ENCODE results near the gene SLC2A9.

DNA sequence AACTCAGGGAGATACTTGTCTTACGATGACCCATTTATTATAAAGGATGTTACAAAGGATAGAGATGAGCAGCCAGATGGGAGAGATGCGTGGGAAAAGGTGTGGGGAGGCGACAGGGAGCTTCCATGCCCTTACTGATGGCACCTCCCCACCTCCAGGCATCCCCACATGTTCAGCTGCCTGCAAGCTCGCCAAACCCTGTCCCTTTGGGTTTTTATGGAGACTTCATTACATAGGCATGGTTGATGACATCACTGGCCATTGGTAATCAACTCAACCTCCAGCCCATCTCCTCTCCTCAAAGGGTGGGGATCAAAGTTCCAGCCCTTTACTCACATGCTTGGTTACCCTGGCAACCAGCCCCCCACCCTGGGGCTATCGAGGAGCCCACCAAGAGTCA lies 29.4 kb upstream of the SLC2A9 start:
- TF ChIP-seq, protein P1, sequence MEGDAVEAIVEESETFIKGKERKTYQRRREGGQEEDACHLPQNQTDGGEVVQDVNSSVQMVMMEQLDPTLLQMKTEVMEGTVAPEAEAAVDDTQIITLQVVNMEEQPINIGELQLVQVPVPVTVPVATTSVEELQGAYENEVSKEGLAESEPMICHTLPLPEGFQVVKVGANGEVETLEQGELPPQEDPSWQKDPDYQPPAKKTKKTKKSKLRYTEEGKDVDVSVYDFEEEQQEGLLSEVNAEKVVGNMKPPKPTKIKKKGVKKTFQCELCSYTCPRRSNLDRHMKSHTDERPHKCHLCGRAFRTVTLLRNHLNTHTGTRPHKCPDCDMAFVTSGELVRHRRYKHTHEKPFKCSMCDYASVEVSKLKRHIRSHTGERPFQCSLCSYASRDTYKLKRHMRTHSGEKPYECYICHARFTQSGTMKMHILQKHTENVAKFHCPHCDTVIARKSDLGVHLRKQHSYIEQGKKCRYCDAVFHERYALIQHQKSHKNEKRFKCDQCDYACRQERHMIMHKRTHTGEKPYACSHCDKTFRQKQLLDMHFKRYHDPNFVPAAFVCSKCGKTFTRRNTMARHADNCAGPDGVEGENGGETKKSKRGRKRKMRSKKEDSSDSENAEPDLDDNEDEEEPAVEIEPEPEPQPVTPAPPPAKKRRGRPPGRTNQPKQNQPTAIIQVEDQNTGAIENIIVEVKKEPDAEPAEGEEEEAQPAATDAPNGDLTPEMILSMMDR (IDR thresholded peaks at IDR 0.05), result no peak
- no peak for TF ChIP-seq POLR2A (IDR thresholded peaks at IDR 0.05)
